Tibial nerve (tissue), 4 donors: Measurements from ENCODE around the gene CX3CR1. TPM values are rescaled to one million over a fixed set of nuclear protein-coding genes. Genes with fewer than 3 reads are reported as not detected.

Experiments used
- DNase-seq, 2 donors: peaks; one replicate each; pipeline ENCODE4 v3.0.0-alpha.2; 2019; ENCODE audit warnings: low spot score in 2 of 2
- H3K27ac ChIP-seq, 4 donors: fragments of 200-600 bp; sonication (generic) in 3 of 4; one replicate each; pipeline ENCODE4 v1.5.1; 2017 to 2019; ENCODE audit warnings: mild to moderate bottlenecking in 1 of 4
- H3K27me3 ChIP-seq, 2 donors: fragments of 200-600 bp; sonication (generic) in 1 of 2; one replicate each; pipeline versions ENCODE4 v1.5.1 to v1.6.0; 2017 to 2019
- H3K36me3 ChIP-seq, 3 donors: fragments of 200-600 bp; sonication (generic); one replicate each; pipeline ENCODE4 v1.5.1; 2018 to 2019
- H3K4me1 ChIP-seq, 4 donors: fragments of 200-600 bp; sonication (generic) in 3 of 4; one replicate each; pipeline ENCODE4 v1.5.1; 2017 to 2019
- H3K4me3 ChIP-seq, 4 donors: fragments of 200-600 bp; sonication (generic) in 3 of 4; one replicate each; pipeline ENCODE4 v1.5.1; 2017 to 2019; ENCODE audit warnings: mild to moderate bottlenecking in 1 of 4, moderate library complexity in 1 of 4
- H3K9me3 ChIP-seq, 4 donors: fragments of 200-600 bp; sonication (generic) in 3 of 4; one replicate each; pipeline ENCODE4 v1.5.1; 2017 to 2019
- EP300 ChIP-seq, 2 donors: sonication (generic); formaldehyde crosslinking; IDR thresholded peaks; one replicate each; pipeline ENCODE4 v1.6.1; 2017; ENCODE audit warnings: antibody characterized with exemption in 2 of 2, mild to moderate bottlenecking in 1 of 2
- POLR2A ChIP-seq, 2 donors: fragments of 450-650 bp; IDR thresholded peaks; one replicate each; pipeline ENCODE4 v1.6.1; 2017; ENCODE audit warnings: antibody characterized with exemption in 2 of 2, mild to moderate bottlenecking in 2 of 2, moderate library complexity in 2 of 2
- WGBS, 2 donors: methylation state at CpG; one replicate each; pipeline ENCODE4 v1.1.5; 2018; 5-methylcytosine and 5-hydroxymethylcytosine counted together
- total RNA-seq, 4 donors: library from RNA; depleted of rRNA; stranded (reverse); fragments of >200 nt; gene quantifications; one replicate each; pipeline ENCODE4 v1.1.0, GENCODE V29; 2016
- TF ChIP-seq, protein P1 (sequence below), 5 experiments: fragments of 200-600 bp in 3 of 5; fragments of 450-650 bp in 2 of 5; sonication (generic) in 3 of 5; IDR thresholded peaks; one replicate each; pipeline ENCODE4 v1.5.1; 2016 to 2019; ENCODE audit warnings: antibody characterized with exemption in 5 of 5, mild to moderate bottlenecking in 3 of 5, moderate library complexity in 2 of 5

Gene CX3CR1
- total RNA-seq, 4 donors from 2014 or later = 2.2 to 4.4 (median 3.1) TPM; not detected in 1

GRCh38 chr3:39292961-39293360 lies 13.1 kb upstream of the CX3CR1 start:
- no peak overlapping the region for H3K4me3 ChIP-seq
- H3K27me3 ChIP-seq = no peaks in the 10 kb centered on the region
- DNase-seq = no peak
- peaks cover 0 to 10% (median 0%) of the 10 kb centered on the region in 4 donors for H3K4me1 ChIP-seq
- H3K9me3 ChIP-seq = peaks cover 0 to 1% (median 0%) of the 10 kb centered on the region in 4 donors
- H3K27ac ChIP-seq = no peak overlapping the region
- H3K36me3 ChIP-seq = no peaks in the 10 kb centered on the region
- 78 to 81% methylated on average over 4 of the region's 4 CpGs for WGBS, 2 donors
- TF ChIP-seq POLR2A (IDR thresholded peaks at IDR 0.05) (no peak), EP300 (IDR thresholded peaks at IDR 0.05) (no peak)
- TF ChIP-seq, protein P1, sequence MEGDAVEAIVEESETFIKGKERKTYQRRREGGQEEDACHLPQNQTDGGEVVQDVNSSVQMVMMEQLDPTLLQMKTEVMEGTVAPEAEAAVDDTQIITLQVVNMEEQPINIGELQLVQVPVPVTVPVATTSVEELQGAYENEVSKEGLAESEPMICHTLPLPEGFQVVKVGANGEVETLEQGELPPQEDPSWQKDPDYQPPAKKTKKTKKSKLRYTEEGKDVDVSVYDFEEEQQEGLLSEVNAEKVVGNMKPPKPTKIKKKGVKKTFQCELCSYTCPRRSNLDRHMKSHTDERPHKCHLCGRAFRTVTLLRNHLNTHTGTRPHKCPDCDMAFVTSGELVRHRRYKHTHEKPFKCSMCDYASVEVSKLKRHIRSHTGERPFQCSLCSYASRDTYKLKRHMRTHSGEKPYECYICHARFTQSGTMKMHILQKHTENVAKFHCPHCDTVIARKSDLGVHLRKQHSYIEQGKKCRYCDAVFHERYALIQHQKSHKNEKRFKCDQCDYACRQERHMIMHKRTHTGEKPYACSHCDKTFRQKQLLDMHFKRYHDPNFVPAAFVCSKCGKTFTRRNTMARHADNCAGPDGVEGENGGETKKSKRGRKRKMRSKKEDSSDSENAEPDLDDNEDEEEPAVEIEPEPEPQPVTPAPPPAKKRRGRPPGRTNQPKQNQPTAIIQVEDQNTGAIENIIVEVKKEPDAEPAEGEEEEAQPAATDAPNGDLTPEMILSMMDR (IDR thresholded peaks at IDR 0.05) = no peak

- no peak overlapping the region for H3K27ac ChIP-seq
- H3K36me3 ChIP-seq = no peaks in the 10 kb centered on the region
- WGBS, 2 donors = 15 to 27% methylated on average over 5 of the region's 5 CpGs
- TF ChIP-seq, protein P1 (IDR thresholded peaks at IDR 0.05) = peak; percentile 84 to 97 (median 91)
- no peak for TF ChIP-seq POLR2A (IDR thresholded peaks at IDR 0.05)
- TF ChIP-seq EP300 (IDR thresholded peaks at IDR 0.05) = no peak
- peak; percentile 58 to 78 for DNase-seq
- no peak overlapping the region for H3K4me3 ChIP-seq
- H3K4me1 ChIP-seq = peaks cover 0 to 10% (median 0%) of the 10 kb centered on the region in 4 donors
- H3K27me3 ChIP-seq = no peaks in the 10 kb centered on the region
- H3K9me3 ChIP-seq = no peaks in the 10 kb centered on the region
These were observed 12.1 kb upstream of the CX3CR1 start for GRCh38 chr3:39291903-39292329.

DNA sequence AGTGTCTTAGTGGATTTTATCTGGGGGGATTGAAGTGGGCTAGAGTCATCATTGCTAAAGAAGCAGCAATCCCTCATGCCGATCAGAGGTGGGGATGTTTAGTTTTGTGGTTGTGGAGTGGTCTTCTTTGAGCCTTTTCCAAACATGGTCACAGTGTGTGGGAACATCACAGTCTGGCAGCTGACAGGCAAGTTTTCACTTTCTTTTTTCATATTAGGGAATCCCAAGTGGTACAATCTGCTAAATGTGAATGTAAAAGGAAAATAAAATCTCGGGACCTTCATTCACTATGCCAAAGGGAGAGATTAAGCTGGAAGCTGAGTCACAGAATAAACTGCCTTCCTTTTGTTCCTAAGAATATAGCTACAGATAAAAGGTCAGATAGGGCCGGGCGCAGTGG lies 10.4 kb upstream of the CX3CR1 start:
- Histone ChIP-seq H3K4me1 (peaks cover 0 to 10% (median 0%) of the 10 kb centered on the region in 4 donors), H3K36me3 (no peaks in the 10 kb centered on the region), H3K9me3 (no peaks in the 10 kb centered on the region), H3K27me3 (no peaks in the 10 kb centered on the region), H3K27ac (peak overlapping the region in 1 of 4 donors; percentile 26), H3K4me3 (no peak overlapping the region)
- 43 to 57% methylated on average over 4 of the region's 4 CpGs for WGBS, 2 donors
- TF ChIP-seq EP300 (IDR thresholded peaks at IDR 0.05) = no peak
- no peak for DNase-seq

DNA sequence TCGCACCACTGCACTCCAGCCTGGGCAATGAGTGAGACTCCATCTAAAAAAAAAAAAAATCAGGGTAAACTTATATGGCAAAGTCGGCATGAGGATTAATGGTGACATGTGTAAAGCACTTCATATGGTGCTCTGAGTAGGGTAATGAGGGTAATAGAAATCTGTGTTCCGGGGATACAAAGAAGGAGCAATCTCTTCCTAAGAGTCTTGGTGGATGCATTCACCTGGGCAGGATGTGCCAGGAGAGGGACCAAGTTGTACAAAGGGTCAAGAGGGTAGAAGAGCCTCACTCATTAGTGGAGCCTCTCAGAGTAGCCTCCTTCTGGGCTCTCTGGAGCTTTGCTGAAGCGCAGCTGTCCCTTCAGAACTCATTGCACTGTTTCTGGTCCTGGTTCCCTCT lies 9.3 kb upstream of the CX3CR1 start:
- 84 to 90% methylated on average over 4 of the region's 4 CpGs for WGBS, 2 donors
- DNase-seq = no peak

DNA sequence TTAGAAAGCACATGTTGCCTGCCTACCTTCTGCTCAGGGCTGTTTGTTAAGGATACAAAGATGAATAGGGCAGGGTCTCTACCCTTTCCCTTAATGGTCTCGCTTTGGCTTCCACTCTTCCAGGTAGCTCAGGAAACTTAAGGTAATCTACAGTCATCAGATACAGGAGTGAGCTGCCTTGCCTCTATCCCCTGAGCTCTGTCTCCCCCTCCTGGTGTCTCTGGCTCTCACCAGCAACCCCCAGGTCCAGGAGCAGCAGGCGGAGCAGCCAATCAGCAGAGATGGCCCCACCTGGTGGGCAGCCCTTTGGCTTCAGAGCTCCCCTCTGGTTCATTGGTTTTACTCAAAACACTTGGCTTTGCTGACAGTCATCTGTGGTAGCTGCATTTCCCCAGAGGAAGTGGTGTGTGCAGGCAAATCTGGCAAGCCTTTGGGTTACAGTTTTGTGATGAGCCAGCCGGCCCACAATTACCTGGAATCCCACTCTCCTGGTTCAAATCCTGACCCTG lies 8.5 kb upstream of the CX3CR1 start:
- 22 to 24% methylated on average over 3 of the region's 3 CpGs for WGBS, 2 donors

More for the DNA sequence above, 9.3 kb upstream of the CX3CR1 start:
- Histone ChIP-seq H3K36me3 (no peaks in the 10 kb centered on the region), H3K4me1 (peaks cover 0 to 12% (median 3%) of the 10 kb centered on the region in 4 donors), H3K9me3 (no peaks in the 10 kb centered on the region), H3K27ac (no peak overlapping the region), H3K27me3 (no peaks in the 10 kb centered on the region), H3K4me3 (no peak overlapping the region)
- TF ChIP-seq POLR2A (IDR thresholded peaks at IDR 0.05) = no peak
- TF ChIP-seq, protein P1 (IDR thresholded peaks at IDR 0.05) = no peak
- TF ChIP-seq EP300 (IDR thresholded peaks at IDR 0.05) = no peak

More for the DNA sequence above, 8.5 kb upstream of the CX3CR1 start:
- no peak for TF ChIP-seq EP300 (IDR thresholded peaks at IDR 0.05)
- TF ChIP-seq, protein P1 (IDR thresholded peaks at IDR 0.05) = peak; percentile 71 to 91 (median 77)
- TF ChIP-seq POLR2A (IDR thresholded peaks at IDR 0.05) = no peak
- no peaks in the 10 kb centered on the region for H3K27me3 ChIP-seq
- DNase-seq = peak; percentile 41 to 72
- no peak overlapping the region for H3K4me3 ChIP-seq
- no peaks in the 10 kb centered on the region for H3K36me3 ChIP-seq
- H3K4me1 ChIP-seq = peaks cover 0 to 13% (median 3%) of the 10 kb centered on the region in 4 donors
- no peaks in the 10 kb centered on the region for H3K9me3 ChIP-seq
- H3K27ac ChIP-seq = no peak overlapping the region
